ENCODE measurements around the gene CCDC195. TPM values are rescaled to one million over a fixed set of nuclear protein-coding genes. Genes with fewer than 3 reads are reported as not detected.

Gene CCDC195
- total and polyA plus RNA-seq, 2 of the 4 experiments (the other 2 are of a cell fraction) = not detected

- Histone ChIP-seq H3K4me2 (ENCODE audit: low read depth, low read length) (no peak overlapping the region), H2AK9ac (replicated peaks; ENCODE audit: low read depth, low read length, poor library complexity) (no peak overlapping the region), H3K18ac (ENCODE audit: low read depth, low read length) (no peak overlapping the region), H2BK15ac (ENCODE audit: low read depth, low read length) (no peak overlapping the region), H3K27ac (ENCODE audit: insufficient read depth, low read length) (no peak overlapping the region), H3K36me3 (ENCODE audit: control insufficient read depth, insufficient read depth, low read length) (peaks cover 10% of the 10 kb centered on the region), H4K20me1 (ENCODE audit: insufficient read depth, low read length) (no peaks in the 10 kb centered on the region), H3K4me1 (ENCODE audit: control insufficient read depth, insufficient read depth, low read length) (no peaks in the 10 kb centered on the region), H2BK20ac (ENCODE audit: low read depth, low read length) (no peak overlapping the region), H4K8ac (ENCODE audit: low read depth in 2 of 2, low read length in 2 of 2) (no peak overlapping the region), H3K56ac (ENCODE audit: extremely low read depth, insufficient read depth, low read length) (no peak overlapping the region), H3K9ac (ENCODE audit: low read depth, low read length) (no peak overlapping the region), H2BK120ac (ENCODE audit: low read depth, low read length) (no peak overlapping the region), H3K4ac (ENCODE audit: low read depth, low read length) (no peak overlapping the region), H4K5ac (ENCODE audit: low read depth, low read length) (no peak overlapping the region), H3K9me3 (ENCODE audit: control insufficient read depth, insufficient read depth, low read length) (no peaks in the 10 kb centered on the region), H3K79me1 (ENCODE audit: low read depth in 1 of 2, low read length in 2 of 2) (no peaks in the 10 kb centered on the region), H3K4me3 (ENCODE audit: insufficient read depth, low read depth, low read length) (no peak overlapping the region), H3K23ac (ENCODE audit: low read depth, low read length) (no peak overlapping the region), H4K91ac (ENCODE audit: insufficient read depth, low read depth, low read length) (no peak overlapping the region), H2AFZ (replicated peaks; ENCODE audit: low read length, poor library complexity) (no peak overlapping the region), H3K9me1 (ENCODE audit: insufficient read depth, low read length) (0 out of 2 replicates have a peak, but pooled peaks cover 3% of the 10 kb centered on the region), H3K27me3 (ENCODE audit: control insufficient read depth, insufficient read depth, low read length) (no peaks in the 10 kb centered on the region), H2BK5ac (ENCODE audit: low read depth, low read length, poor library complexity, severe bottlenecking) (no peak overlapping the region), H3K14ac (replicated peaks; ENCODE audit: low read depth, low read length) (no peak overlapping the region), H2AK5ac (ENCODE audit: low read depth, low read length) (no peak overlapping the region)
- in situ Hi-C loops (cut with MboI; ENCODE audit: low sequenced_read_pairs) (no loop called here), intact Hi-C loops (cut with micrococcal nuclease) (no loop called here), dilution Hi-C loops (cut with HindIII; ENCODE audit: low sequenced_read_pairs, unreplicated experiment) (no loop called here)
- TF ChIP-seq NFE2L2 (IDR thresholded peaks at IDR 0.05; ENCODE audit: low read depth, low read length) (no peak), CTCF (conservative IDR thresholded peaks at IDR 0.05; ENCODE audit: low read depth, low read length) (no peak), CEBPB (IDR thresholded peaks at IDR 0.05; ENCODE audit: low read depth, low read length) (no peak), RAD21 (IDR thresholded peaks at IDR 0.05; ENCODE audit: low read length) (no peak), SMC3 (IDR thresholded peaks at IDR 0.05; ENCODE audit: low read depth, low read length) (no peak), MXI1 (IDR thresholded peaks at IDR 0.05; ENCODE audit: borderline replicate concordance, low read depth, low read length) (no peak), RFX5 (IDR thresholded peaks at IDR 0.05; ENCODE audit: low read depth, low read length) (no peak), POLR2A (IDR thresholded peaks at IDR 0.05; ENCODE audit: low read depth, low read length) (no peak), RCOR1 (IDR thresholded peaks at IDR 0.05; ENCODE audit: insufficient replicate concordance, low read length) (no peak), ELK1 (IDR thresholded peaks at IDR 0.05; ENCODE audit: borderline replicate concordance, low read depth, low read length) (no peak), FOS (IDR thresholded peaks at IDR 0.05; ENCODE audit: low read depth, low read length) (no peak), BHLHE40 (IDR thresholded peaks at IDR 0.05; ENCODE audit: low read depth, low read length) (no peak), CHD1 (IDR thresholded peaks at IDR 0.05; ENCODE audit: low read depth, low read length) (no peak), MAZ (IDR thresholded peaks at IDR 0.05; ENCODE audit: borderline replicate concordance, low read depth, low read length) (no peak), MAFK (IDR thresholded peaks at IDR 0.05; ENCODE audit: low read depth, low read length) (no peak), USF2 (IDR thresholded peaks at IDR 0.05; ENCODE audit: low read depth, low read length) (no peak)
- ATAC-seq (ENCODE audit: low read depth) (no peak), DNase-seq (no peak)
- POLR2A ChIA-PET (ENCODE audit: unreplicated experiment) = no interaction called here
- WGBS, 2 experiments (ENCODE audit: extremely low coverage in 2 of 2, insufficient read length in 1 of 2) = no CpG with 5 or more reads among the region's 2 CpGs
- BruUV-seq (replicated peaks) = no TSS peak
- CTCF ChIA-PET = interaction anchor here (0.7 kb wide), 1 partner anchor 424 kb away, joined by 4 read pairs; no protein-coding TSS in a partner anchor
These were observed 48.5 kb upstream of the CCDC195 start for GRCh38 chr2:224764565-224765236.

Data from IMR-90 (cell line).